ENCODE measurements around the gene TMEM255B. TPM values are rescaled to one million over a fixed set of nuclear protein-coding genes. Genes with fewer than 3 reads are reported as not detected.

Gene TMEM255B
- total and polyA plus RNA-seq, 2 of the 4 experiments (the other 2 are of a cell fraction), result 0.36 to 0.94 TPM

DNA sequence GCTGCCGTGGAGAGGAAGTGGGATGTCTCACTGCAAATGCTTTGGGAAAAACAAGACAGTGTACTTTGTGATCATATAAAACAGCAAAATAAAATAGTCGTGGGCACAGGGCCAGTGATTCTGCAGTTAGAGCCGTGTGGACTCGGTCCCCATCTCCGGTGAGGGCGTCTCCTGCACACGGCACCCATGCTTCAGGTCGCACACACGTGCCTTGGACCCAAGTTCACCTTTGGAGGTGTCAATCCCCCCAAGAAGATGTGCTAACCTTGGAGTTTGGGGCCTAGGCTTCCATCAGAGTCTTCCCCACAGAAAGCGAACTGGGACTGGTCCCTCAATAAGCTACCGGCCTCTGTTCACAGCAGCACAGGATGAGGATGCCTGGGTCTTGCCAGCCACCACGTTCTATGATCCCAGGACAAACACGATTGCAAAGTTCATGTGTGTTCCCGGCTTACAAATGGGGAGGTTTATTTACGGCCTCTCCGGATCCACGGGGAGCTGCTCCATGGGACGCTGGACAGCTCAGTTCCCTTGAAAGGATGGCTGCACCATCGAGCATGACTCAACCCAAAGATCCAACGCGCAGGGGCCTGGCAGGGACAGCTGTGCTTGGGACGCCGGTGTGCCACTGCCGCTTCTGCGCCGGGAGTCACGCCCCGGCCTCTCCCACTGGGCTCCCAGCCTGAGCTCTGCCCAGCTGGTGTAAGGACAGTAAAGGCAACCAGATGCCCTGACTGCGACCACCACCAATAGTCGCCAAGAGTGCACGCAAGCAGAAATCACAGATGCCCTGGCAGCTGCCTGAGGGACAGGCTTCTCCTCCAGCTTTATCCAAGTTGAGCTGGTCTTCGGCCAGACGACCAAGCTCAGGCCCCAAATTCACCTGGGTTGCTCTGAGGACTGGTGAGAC is 96.2 kb downstream of the TMEM255B start (continued):
- TF ChIP-seq MXI1 (IDR thresholded peaks at IDR 0.05; ENCODE audit: borderline replicate concordance, low read depth, low read length), result no peak
- no peak for TF ChIP-seq MAFK (IDR thresholded peaks at IDR 0.05; ENCODE audit: low read depth, low read length)

GRCh38 chr13:113855931-113856715 is 97.1 kb downstream of the TMEM255B start:
- dilution Hi-C loops (cut with HindIII; ENCODE audit: low sequenced_read_pairs, unreplicated experiment) (no loop called here), intact Hi-C loops (cut with micrococcal nuclease) (no loop called here), in situ Hi-C loops (cut with MboI; ENCODE audit: low sequenced_read_pairs) (no loop called here)
- Histone ChIP-seq H3K9ac (ENCODE audit: low read depth, low read length) (no peak overlapping the region; the same call in 1 of the 2 replicates), H3K9me1 (ENCODE audit: insufficient read depth, low read length) (peaks cover 51% of the 10 kb centered on the region), H3K56ac (ENCODE audit: extremely low read depth, insufficient read depth, low read length) (no peak overlapping the region), H4K20me1 (ENCODE audit: insufficient read depth, low read length) (peaks cover 100% of the 10 kb centered on the region), H2BK15ac (ENCODE audit: low read depth, low read length) (no peak overlapping the region), H3K4me2 (ENCODE audit: low read depth, low read length) (peak overlapping the region; percentile 43), H3K36me3 (ENCODE audit: control insufficient read depth, insufficient read depth, low read length) (peaks cover 30% of the 10 kb centered on the region), H4K5ac (ENCODE audit: low read depth, low read length) (no peak overlapping the region; the same call in 1 of the 2 replicates), H2AK5ac (ENCODE audit: low read depth, low read length) (peak overlapping the region; percentile 77; the same call in 1 of the 2 replicates), H3K79me1 (ENCODE audit: low read depth in 1 of 2, low read length in 2 of 2) (peaks cover 7 to 88% of the 10 kb centered on the region in 2 experiments), H2BK120ac (ENCODE audit: low read depth, low read length) (peak overlapping the region; percentile 18; the same call in 1 of the 2 replicates), H3K4ac (ENCODE audit: low read depth, low read length) (peak overlapping the region; percentile 34), H3K4me1 (ENCODE audit: control insufficient read depth, insufficient read depth, low read length) (peaks cover 58% of the 10 kb centered on the region), H2AK9ac (replicated peaks; ENCODE audit: low read depth, low read length, poor library complexity) (peak overlapping the region; percentile 31), H2AFZ (replicated peaks; ENCODE audit: low read length, poor library complexity) (peak overlapping the region; percentile 18), H3K23ac (ENCODE audit: low read depth, low read length) (0 out of 2 replicates have a peak overlapping the region, but pooled peaks have one; percentile 20), H4K8ac (ENCODE audit: low read depth in 2 of 2, low read length in 2 of 2) (peak overlapping the region in 1 of 2 experiments; percentile 45; a peak in 2 of 4 replicates), H2BK20ac (ENCODE audit: low read depth, low read length) (no peak overlapping the region), H2BK5ac (ENCODE audit: low read depth, low read length, poor library complexity, severe bottlenecking) (peak overlapping the region; percentile 38), H3K27ac (ENCODE audit: insufficient read depth, low read length) (peak overlapping the region; percentile 41; the same call in 1 of the 2 replicates), H3K4me3 (ENCODE audit: insufficient read depth, low read depth, low read length) (no peak overlapping the region), H3K9me3 (ENCODE audit: control insufficient read depth, insufficient read depth, low read length) (no peaks in the 10 kb centered on the region), H3K27me3 (ENCODE audit: control insufficient read depth, insufficient read depth, low read length) (no peaks in the 10 kb centered on the region), H3K14ac (replicated peaks; ENCODE audit: low read depth, low read length) (peak overlapping the region; percentile 23), H4K91ac (ENCODE audit: insufficient read depth, low read depth, low read length) (peak overlapping the region; percentile 14; the same call in 1 of the 2 replicates), H3K18ac (ENCODE audit: low read depth, low read length) (peak overlapping the region; percentile 16; the same call in 1 of the 2 replicates)
- ATAC-seq (ENCODE audit: low read depth) (no peak), DNase-seq (no peak)
- ChIA-PET POLR2A (ENCODE audit: unreplicated experiment) (interaction anchor here (0.5 kb wide), 1 partner anchor 30 kb away, joined by 8 read pairs; no protein-coding TSS in a partner anchor), CTCF (no interaction called here)
- BruUV-seq (replicated peaks), result no TSS peak
- WGBS, 2 experiments (ENCODE audit: extremely low coverage in 2 of 2, insufficient read length in 1 of 2), result 88% methylated on average over 20 of the region's 25 CpGs; no CpG with 5 or more reads in 1 of the 2 experiments
- no peak for TF ChIP-seq RFX5 (IDR thresholded peaks at IDR 0.05; ENCODE audit: low read depth, low read length)
- TF ChIP-seq CEBPB (IDR thresholded peaks at IDR 0.05; ENCODE audit: low read depth, low read length), result no peak
- no peak for TF ChIP-seq RCOR1 (IDR thresholded peaks at IDR 0.05; ENCODE audit: insufficient replicate concordance, low read length)
- no peak for TF ChIP-seq MXI1 (IDR thresholded peaks at IDR 0.05; ENCODE audit: borderline replicate concordance, low read depth, low read length)
- no peak for TF ChIP-seq MAFK (IDR thresholded peaks at IDR 0.05; ENCODE audit: low read depth, low read length)

Data from IMR-90 (cell line).